ENCODE results near the gene BLVRA.

BLVRA gene

DNA sequence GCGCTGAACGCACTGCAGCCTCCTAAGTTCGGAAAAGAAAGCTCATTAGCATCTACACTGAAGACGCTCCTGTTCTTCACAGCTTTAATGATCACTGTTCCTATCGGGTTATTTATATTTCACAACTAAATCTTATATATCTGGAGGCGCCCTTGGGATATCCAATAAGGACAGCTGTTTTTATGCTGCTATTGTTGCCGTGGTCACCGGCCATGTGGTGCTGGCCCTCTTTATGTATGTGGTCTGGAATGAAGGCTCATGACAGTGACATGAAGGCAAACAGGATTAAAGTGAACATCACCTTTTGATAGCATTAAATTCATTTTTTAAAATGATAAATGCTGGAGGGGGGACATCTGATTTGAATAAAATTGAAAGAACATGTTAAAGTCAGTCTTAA lies 8.8 kb downstream of the BLVRA start:
- peaks cover 36% of the 10 kb centered on the region for H3K79me2 ChIP-seq
- peaks cover 14% of the 10 kb centered on the region for H3K4me1 ChIP-seq

DNA sequence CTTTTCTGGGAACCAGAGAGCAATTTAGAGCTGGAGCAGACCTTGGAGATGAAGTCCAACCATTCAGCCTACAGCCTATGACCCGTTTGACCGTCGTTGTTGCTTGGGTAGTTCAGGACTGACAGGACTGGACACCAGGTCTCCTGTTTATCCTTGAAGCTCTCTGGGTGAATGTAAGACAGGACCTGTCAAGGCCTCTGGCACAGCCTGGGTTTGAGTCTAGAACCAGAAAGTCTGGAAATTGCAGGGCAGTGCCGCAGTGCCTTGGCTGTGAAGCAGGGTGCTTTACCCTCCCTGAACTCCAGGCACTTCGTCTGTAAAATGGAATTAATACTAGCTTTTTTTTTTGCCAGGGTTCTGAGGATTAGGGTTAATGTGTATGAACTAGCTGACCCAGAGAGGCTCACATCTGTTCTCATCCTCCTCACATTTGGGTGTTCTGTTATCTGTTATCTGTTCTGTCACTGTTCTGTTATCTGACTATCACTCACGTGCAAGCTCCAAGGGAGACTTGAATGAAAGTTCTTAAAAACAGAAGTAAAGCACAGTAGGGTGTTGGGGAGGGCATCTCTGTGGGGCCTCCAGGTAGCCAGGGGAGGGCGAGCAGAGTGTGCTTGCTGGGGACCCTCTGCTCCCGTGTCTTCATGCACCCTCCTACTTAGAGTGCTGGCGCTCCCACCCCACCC lies 9.9 kb downstream of the BLVRA start:
- Histone ChIP-seq H3K27me3 (ENCODE audit: control insufficient read depth, insufficient read depth, low read length) (no peaks in the 10 kb centered on the region), H3K27ac (no peak overlapping the region), H3K4me2 (ENCODE audit: low read length) (no peak overlapping the region), H3K4me3 (ENCODE audit: low read depth, low read length) (no peak overlapping the region), H3K36me3 (ENCODE audit: control insufficient read depth, insufficient read depth, low read length) (no peaks in the 10 kb centered on the region), H3K4me1 (peaks cover 9% of the 10 kb centered on the region), H3K9me3 (ENCODE audit: control insufficient read depth, low read length) (no peaks in the 10 kb centered on the region), H3K79me2 (peaks cover 36% of the 10 kb centered on the region), H3K9ac (no peak overlapping the region), H2AFZ (no peak overlapping the region)
- TF ChIP-seq, protein P1, sequence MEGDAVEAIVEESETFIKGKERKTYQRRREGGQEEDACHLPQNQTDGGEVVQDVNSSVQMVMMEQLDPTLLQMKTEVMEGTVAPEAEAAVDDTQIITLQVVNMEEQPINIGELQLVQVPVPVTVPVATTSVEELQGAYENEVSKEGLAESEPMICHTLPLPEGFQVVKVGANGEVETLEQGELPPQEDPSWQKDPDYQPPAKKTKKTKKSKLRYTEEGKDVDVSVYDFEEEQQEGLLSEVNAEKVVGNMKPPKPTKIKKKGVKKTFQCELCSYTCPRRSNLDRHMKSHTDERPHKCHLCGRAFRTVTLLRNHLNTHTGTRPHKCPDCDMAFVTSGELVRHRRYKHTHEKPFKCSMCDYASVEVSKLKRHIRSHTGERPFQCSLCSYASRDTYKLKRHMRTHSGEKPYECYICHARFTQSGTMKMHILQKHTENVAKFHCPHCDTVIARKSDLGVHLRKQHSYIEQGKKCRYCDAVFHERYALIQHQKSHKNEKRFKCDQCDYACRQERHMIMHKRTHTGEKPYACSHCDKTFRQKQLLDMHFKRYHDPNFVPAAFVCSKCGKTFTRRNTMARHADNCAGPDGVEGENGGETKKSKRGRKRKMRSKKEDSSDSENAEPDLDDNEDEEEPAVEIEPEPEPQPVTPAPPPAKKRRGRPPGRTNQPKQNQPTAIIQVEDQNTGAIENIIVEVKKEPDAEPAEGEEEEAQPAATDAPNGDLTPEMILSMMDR (IDR thresholded peaks at IDR 0.05) = no peak

More for the DNA sequence above, 8.8 kb downstream of the BLVRA start:
- no peak overlapping the region for H3K4me2 ChIP-seq (ENCODE audit: low read length)
- H3K36me3 ChIP-seq (ENCODE audit: control insufficient read depth, insufficient read depth, low read length) = no peaks in the 10 kb centered on the region
- H3K9me3 ChIP-seq (ENCODE audit: control insufficient read depth, low read length) = no peaks in the 10 kb centered on the region
- no peak overlapping the region for H3K4me3 ChIP-seq (ENCODE audit: low read depth, low read length)
- no peaks in the 10 kb centered on the region for H3K27me3 ChIP-seq (ENCODE audit: control insufficient read depth, insufficient read depth, low read length)
- H3K27ac ChIP-seq = no peak overlapping the region
- no peak overlapping the region for H2AFZ ChIP-seq
- no peak overlapping the region for H3K9ac ChIP-seq
- TF ChIP-seq, protein P1 (IDR thresholded peaks at IDR 0.05) = no peak

DNA sequence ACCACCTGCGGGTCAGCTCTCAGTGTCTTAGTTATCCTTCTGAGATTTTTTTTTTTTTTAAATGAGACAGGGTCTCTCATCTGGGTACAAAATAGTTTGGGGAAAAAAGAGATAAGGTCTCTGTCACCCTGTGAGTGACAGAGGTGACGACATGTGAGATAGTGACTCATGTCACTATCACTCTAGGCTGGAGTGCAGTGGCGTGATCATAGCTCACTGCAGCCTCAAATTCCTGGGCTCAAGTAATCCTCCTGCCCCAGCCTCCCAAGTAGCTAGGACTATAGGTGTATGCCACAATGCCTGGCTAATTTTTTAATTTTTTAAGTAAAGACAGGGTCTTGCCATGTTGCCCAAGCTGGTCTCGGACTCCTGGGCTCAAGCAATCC lies 10.4 kb downstream of the BLVRA start:
- H3K79me2 ChIP-seq = peaks cover 36% of the 10 kb centered on the region
- H3K9ac ChIP-seq = no peak overlapping the region
- H2AFZ ChIP-seq = no peak overlapping the region
- no peaks in the 10 kb centered on the region for H3K36me3 ChIP-seq (ENCODE audit: control insufficient read depth, insufficient read depth, low read length)
- no peaks in the 10 kb centered on the region for H3K27me3 ChIP-seq (ENCODE audit: control insufficient read depth, insufficient read depth, low read length)
- H3K27ac ChIP-seq = no peak overlapping the region
- H3K9me3 ChIP-seq (ENCODE audit: control insufficient read depth, low read length) = no peaks in the 10 kb centered on the region
- H3K4me2 ChIP-seq (ENCODE audit: low read length) = no peak overlapping the region
- peaks cover 9% of the 10 kb centered on the region for H3K4me1 ChIP-seq
- H3K4me3 ChIP-seq (ENCODE audit: low read depth, low read length) = no peak overlapping the region
- TF ChIP-seq, protein P1 (IDR thresholded peaks at IDR 0.05) = no peak

DNA sequence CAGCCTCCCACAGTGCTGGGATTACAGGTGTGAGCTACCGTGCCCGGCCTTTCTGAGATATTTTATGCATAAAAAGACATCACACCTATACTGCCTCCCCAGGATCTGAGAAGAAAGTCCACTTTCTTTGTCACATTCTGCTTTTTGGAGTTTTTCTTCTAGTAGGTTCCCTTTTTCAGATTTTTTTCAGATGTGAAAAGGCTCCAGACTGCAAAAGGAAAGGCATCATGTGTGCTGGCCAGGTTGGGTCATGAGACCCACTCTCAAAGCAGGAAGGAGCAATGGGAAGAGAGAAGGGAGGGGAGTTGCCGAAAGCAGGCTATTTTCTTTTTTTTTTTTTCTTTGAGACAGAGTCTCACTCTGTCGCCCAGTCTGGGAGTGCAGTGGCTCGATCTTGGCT lies 10.8 kb downstream of the BLVRA start:
- TF ChIP-seq, protein P1 (IDR thresholded peaks at IDR 0.05) = no peak
- H3K27ac ChIP-seq = no peak overlapping the region

More for the DNA sequence above, 10.8 kb downstream of the BLVRA start:
- no peaks in the 10 kb centered on the region for H3K27me3 ChIP-seq (ENCODE audit: control insufficient read depth, insufficient read depth, low read length)
- no peak overlapping the region for H3K4me2 ChIP-seq (ENCODE audit: low read length)
- H3K9ac ChIP-seq = no peak overlapping the region
- no peaks in the 10 kb centered on the region for H3K9me3 ChIP-seq (ENCODE audit: control insufficient read depth, low read length)
- H3K4me3 ChIP-seq (ENCODE audit: low read depth, low read length) = no peak overlapping the region
- H3K36me3 ChIP-seq (ENCODE audit: control insufficient read depth, insufficient read depth, low read length) = no peaks in the 10 kb centered on the region
- H3K79me2 ChIP-seq = peaks cover 36% of the 10 kb centered on the region
- H3K4me1 ChIP-seq = peaks cover 9% of the 10 kb centered on the region
- no peak overlapping the region for H2AFZ ChIP-seq
